ENCODE measurements around the gene STOML1. TPM values are rescaled to one million over a fixed set of nuclear protein-coding genes. Genes with fewer than 3 reads are reported as not detected.
"Not testable (repeated sequence)": the region's sequence is repeated elsewhere in the genome, so short reads cannot be mapped to it uniquely, and the experiment has no call there.

STOML1 gene
- polyA plus RNA-seq, 6 donors from 2014 or later, result 8.6 to 18.4 (median 9.9) TPM

DNA sequence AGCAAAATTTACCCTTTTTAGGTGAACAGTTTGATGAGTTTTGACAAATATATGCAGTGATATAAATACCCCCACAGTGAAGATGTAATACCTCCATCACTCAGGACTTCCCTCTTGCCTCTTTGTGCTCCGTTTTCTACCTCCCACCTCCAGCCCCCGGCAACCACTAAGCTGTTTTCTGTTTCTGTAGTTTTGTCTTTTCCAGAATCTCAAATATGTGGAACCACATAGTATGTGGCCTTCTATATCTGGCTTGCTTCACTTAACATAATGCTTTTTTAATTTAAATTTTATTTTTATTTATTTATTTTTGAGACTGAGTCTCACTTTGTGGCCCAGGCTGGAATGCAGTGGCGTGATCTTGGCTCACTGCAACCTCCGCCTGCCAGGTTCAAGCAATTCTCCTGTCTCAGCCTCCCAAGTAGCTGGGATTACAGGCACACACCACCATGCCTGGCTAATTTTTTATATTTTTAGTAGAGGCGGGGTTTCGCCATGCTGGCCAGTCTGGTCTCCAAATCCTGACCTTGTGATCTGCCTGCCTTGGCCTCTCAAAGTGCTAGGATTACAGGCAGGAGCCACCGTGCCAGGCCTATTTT is 31.5 kb downstream of the STOML1 start:
- ATAC-seq (ENCODE audit: low read depth in 2 of 2); H3K36me3 Mint-ChIP-seq; DNase-seq; H3K27ac Mint-ChIP-seq; H3K4me3 Mint-ChIP-seq; H3K9me3 Mint-ChIP-seq: not testable (repeated sequence)
- Mint-ChIP-seq H3K4me1 (peaks cover 20 to 23% (median 20%) of the 10 kb centered on the region in 3 donors), H3K27me3 (peaks cover 0 to 28% (median 8%) of the 10 kb centered on the region in 3 donors)

DNA sequence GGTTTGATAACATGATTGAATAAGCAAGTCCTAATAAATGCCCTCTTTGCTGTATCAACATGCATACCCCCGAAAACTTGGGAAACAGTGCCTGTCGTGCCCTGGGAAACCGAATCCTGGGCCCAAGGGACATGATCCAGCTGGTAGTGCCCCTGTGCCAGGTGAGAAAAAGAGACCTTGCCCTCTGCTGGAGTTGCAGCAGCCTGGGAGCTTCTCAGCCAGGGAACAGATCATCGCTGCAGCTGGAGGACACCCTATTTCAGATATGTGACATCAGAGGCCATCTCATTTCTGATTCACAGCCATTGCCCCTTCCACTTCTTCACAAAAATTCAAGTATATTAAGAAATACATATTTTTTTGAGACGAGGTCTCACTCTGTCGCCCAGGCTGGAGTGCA is 32.3 kb downstream of the STOML1 start:
- no peak for DNase-seq
- H3K36me3 Mint-ChIP-seq, result no peaks in the 10 kb centered on the region
- H3K4me1 Mint-ChIP-seq, result peaks cover 12 to 16% (median 12%) of the 10 kb centered on the region in 3 donors
- no peak overlapping the region for H3K4me3 Mint-ChIP-seq
- H3K27me3 Mint-ChIP-seq, result peaks cover 0 to 28% (median 5%) of the 10 kb centered on the region in 3 donors
- no peak for ATAC-seq (ENCODE audit: low read depth in 2 of 2)
- H3K27ac Mint-ChIP-seq, result no peak overlapping the region
- H3K9me3 Mint-ChIP-seq, result no peaks in the 10 kb centered on the region

- H3K4me1 Mint-ChIP-seq, result peaks cover 9 to 15% (median 9%) of the 10 kb centered on the region in 3 donors
- H3K4me3 Mint-ChIP-seq, result peak overlapping the region in 1 of 8 donors; percentile 55
Observed at GRCh38 chr15:73959012-73959581, 33.0 kb downstream of the STOML1 start.

DNA sequence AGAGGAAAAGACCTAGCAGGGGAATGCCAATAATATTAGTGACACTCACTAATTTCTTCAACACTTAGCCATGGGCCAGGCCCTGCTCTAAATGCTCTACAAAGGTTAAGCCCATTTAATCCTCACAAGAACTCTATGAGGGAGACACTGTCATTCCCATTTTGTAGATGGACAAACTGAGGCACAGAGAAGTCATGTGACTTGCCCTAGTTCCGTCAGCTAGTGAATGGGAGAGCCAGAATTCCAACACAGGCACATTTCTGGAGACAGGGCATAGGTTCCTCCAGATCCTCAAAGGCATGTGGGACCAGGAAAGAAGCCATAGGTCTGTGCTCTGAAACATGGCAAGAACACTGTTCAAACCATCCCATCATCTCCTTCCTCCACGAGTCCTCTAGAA is 34.3 kb downstream of the STOML1 start:
- DNase-seq (no peak), ATAC-seq (ENCODE audit: low read depth in 2 of 2) (no peak)
- Mint-ChIP-seq H3K27me3 (peaks cover 0 to 35% (median 9%) of the 10 kb centered on the region in 3 donors), H3K27ac (peak overlapping the region in 1 of 6 donors; percentile 97), H3K4me3 (no peak overlapping the region), H3K9me3 (no peaks in the 10 kb centered on the region), H3K4me1 (peaks cover 9 to 15% (median 9%) of the 10 kb centered on the region in 3 donors), H3K36me3 (no peaks in the 10 kb centered on the region)

More at GRCh38 chr15:73959012-73959581, 33.0 kb downstream of the STOML1 start:
- DNase-seq, result no peak
- Mint-ChIP-seq H3K27me3 (peaks cover 0 to 32% (median 4%) of the 10 kb centered on the region in 3 donors), H3K9me3 (no peaks in the 10 kb centered on the region), H3K36me3 (no peaks in the 10 kb centered on the region), H3K27ac (peak overlapping the region in 2 of 6 donors; percentile 34 to 62)
- ATAC-seq (ENCODE audit: low read depth in 2 of 2), result peak; percentile 51 to 64

- DNase-seq (no peak), ATAC-seq (ENCODE audit: low read depth in 2 of 2) (no peak)
- Mint-ChIP-seq H3K4me1 (peaks cover 9 to 15% (median 9%) of the 10 kb centered on the region in 3 donors), H3K9me3 (no peaks in the 10 kb centered on the region), H3K36me3 (no peaks in the 10 kb centered on the region), H3K27ac (peak overlapping the region in 1 of 6 donors; percentile 97), H3K27me3 (peaks cover 0 to 35% (median 9%) of the 10 kb centered on the region in 3 donors), H3K4me3 (no peak overlapping the region)
Observed at GRCh38 chr15:73957276-73957675, 34.8 kb downstream of the STOML1 start.

GRCh38 chr15:73956743-73957135 is 35.4 kb downstream of the STOML1 start:
- no peak overlapping the region for H3K4me3 Mint-ChIP-seq
- ATAC-seq (ENCODE audit: low read depth in 2 of 2) (no peak), DNase-seq (no peak)
- no peaks in the 10 kb centered on the region for H3K9me3 Mint-ChIP-seq
- peaks cover 9 to 15% (median 9%) of the 10 kb centered on the region in 3 donors for H3K4me1 Mint-ChIP-seq
- no peaks in the 10 kb centered on the region for H3K36me3 Mint-ChIP-seq
- no peak overlapping the region for H3K27ac Mint-ChIP-seq
- H3K27me3 Mint-ChIP-seq, result peaks cover 0 to 35% (median 9%) of the 10 kb centered on the region in 3 donors

DNA sequence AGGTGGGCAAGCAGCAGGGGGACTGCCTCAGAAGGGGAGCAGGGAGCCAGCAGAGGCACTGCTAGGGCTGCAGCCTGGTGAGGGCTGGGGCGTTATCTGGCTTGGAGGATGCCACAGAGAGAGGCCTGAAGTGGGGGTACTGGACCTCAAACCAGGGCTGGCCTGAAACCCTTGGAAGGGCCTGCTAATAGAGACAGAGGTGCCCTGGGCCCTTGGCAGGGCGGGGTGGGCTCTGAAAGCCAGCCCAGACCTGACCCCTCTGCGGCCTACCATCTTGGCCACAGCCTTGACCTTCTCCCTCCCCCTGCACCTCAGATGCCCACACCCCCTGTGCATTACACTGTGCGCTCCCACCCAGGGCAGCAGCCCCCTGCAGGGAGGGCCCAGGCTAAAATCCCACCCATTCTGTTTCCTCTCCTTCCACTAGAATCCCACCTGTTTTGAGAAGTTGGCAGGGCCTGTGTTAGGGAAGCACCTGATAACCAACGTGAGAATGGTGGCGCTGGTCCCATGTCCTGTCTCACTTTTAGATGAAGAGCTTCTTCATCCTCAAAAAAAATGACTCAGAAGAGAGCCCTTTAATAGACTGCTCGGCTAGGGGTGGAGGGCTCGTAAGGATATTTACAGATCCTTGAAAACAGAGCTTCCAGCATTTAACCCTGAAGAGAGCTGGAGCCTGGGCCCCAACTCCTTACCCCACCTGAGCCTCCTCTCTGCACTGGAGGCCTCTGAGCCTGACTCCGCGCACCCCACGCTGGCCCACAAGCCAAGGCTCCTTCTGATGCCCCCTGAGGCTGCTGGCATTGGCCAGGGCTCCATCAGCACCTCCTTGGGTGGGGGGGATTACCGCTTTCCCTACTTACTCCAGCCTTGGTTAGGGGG is 36.0 kb downstream of the STOML1 start:
- Mint-ChIP-seq H3K36me3 (no peaks in the 10 kb centered on the region), H3K4me3 (no peak overlapping the region), H3K27ac (no peak overlapping the region), H3K9me3 (no peaks in the 10 kb centered on the region), H3K27me3 (peaks cover 0 to 35% (median 9%) of the 10 kb centered on the region in 3 donors), H3K4me1 (peaks cover 12 to 18% (median 13%) of the 10 kb centered on the region in 3 donors)
- DNase-seq, result no peak
- no peak for ATAC-seq (ENCODE audit: low read depth in 2 of 2)

DNA sequence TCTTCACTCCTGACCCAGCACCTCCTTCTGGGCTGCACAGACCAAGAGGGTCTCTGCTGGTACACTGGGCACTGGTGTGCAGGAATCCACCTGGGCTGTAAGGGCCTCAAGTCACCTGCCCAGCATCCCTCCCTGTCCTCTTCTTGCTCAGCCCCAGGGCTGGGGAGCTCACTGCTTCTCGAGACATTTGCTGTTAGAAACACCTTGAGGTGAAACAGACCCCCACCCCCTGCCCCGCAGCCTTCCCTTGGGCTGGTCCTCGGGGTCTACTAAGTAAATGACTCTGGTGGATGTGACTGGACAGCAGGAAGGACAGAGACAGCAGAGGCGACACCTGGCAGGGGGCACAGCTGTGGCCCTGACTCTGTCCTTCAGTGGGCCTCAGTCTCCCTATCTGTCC is 36.8 kb downstream of the STOML1 start:
- Mint-ChIP-seq H3K4me3 (no peak overlapping the region), H3K27me3 (peaks cover 0 to 35% (median 9%) of the 10 kb centered on the region in 3 donors), H3K9me3 (no peaks in the 10 kb centered on the region), H3K27ac (no peak overlapping the region), H3K36me3 (no peaks in the 10 kb centered on the region), H3K4me1 (peaks cover 17 to 25% (median 19%) of the 10 kb centered on the region in 3 donors)
- DNase-seq, result no peak
- ATAC-seq (ENCODE audit: low read depth in 2 of 2), result no peak

- no peak overlapping the region for H3K4me3 Mint-ChIP-seq
- DNase-seq (no peak), ATAC-seq (ENCODE audit: low read depth in 2 of 2) (no peak)
- no peaks in the 10 kb centered on the region for H3K9me3 Mint-ChIP-seq
- peaks cover 0 to 37% (median 9%) of the 10 kb centered on the region in 3 donors for H3K27me3 Mint-ChIP-seq
- peaks cover 13 to 21% (median 15%) of the 10 kb centered on the region in 3 donors for H3K4me1 Mint-ChIP-seq
- no peaks in the 10 kb centered on the region for H3K36me3 Mint-ChIP-seq
- H3K27ac Mint-ChIP-seq, result peak overlapping the region in 1 of 6 donors; percentile 71
Observed at GRCh38 chr15:73954188-73955145, 37.6 kb downstream of the STOML1 start.

DNA sequence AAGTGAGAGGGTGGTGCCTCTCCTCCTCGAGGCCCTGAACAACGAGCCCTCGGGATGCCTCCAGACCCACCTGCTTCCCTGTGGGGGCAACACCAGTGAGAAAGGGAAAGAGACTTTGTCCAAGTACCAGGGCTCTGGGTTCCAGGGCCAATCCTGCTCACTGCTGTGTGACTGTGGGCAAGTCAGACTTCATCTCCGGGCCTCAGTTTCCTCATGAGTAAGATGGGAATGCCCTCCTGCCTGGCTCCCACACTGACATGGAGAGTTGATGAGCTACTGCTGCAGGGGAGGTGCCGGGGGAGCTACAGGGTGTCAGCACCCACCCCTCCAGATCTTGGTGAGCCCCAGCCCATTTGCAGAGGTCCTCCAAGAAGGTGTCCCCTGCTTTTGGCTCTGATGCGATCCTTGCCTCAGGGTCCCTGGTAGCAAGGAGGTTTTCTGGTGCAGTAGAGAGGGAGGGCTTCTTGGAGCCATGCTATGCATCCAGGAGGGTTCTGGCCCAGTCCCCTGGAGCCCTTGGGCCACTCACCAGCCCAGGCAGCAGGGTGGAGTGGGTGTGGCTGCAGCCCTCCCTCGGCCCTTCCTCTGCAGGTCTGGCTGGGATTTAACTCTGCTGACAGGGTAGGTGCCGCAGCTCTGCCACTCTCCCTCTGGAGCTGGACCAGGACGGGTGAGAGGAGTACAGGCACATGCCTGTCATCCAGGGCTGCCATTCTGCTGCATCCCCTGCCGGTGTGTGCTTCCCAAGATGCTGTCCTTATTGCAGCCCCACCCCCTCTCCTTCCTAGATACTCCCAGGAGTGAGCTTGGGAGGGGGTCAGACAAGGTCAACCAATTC is 39.0 kb downstream of the STOML1 start:
- peaks cover 0 to 41% (median 9%) of the 10 kb centered on the region in 3 donors for H3K27me3 Mint-ChIP-seq
- H3K9me3 Mint-ChIP-seq, result no peaks in the 10 kb centered on the region
- peak overlapping the region in 1 of 8 donors; percentile 53 for H3K4me3 Mint-ChIP-seq
- H3K4me1 Mint-ChIP-seq, result peaks cover 7 to 13% (median 10%) of the 10 kb centered on the region in 3 donors
- DNase-seq (no peak), ATAC-seq (ENCODE audit: low read depth in 2 of 2) (no peak)
- H3K27ac Mint-ChIP-seq, result no peak overlapping the region
- no peaks in the 10 kb centered on the region for H3K36me3 Mint-ChIP-seq

DNA sequence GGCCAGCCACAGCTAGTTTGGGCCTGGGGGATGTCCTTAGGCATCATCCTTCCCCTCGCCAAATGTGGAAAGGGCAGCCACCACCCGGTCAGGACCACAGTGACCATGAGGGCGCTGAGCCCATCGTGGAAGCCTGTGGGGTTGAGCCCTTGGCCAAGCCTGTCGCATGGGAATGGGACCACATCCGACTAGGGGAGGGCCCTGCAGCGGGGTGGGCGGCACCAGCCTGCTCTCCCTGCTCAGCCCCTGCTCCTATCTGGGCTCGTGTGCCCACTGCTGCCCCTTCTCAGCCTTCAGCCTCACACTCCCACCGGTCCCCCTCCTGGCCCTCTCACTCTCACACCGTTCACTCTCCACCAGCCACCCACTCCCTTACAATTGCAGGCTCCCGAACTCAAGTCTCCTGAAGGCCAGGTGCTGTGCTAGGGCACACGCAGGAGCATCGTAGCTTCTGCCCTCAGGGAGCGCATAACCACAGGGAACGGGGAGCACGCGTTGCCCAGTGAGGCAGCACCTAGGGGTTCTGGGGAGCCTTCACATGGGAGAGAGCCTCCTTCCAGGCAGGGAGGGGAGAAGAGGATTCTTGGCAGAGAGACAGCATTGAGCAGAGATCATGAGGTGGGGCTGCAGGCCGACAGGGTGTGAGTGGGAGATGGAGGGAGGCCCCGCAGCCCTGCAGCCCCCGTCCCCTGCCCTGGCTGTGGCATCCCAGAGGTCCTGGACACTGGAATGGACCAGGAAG is 39.8 kb downstream of the STOML1 start:
- peak overlapping the region in 1 of 6 donors; percentile 29 for H3K27ac Mint-ChIP-seq
- DNase-seq (no peak), ATAC-seq (ENCODE audit: low read depth in 2 of 2) (no peak)
- peaks cover 0 to 38% (median 9%) of the 10 kb centered on the region in 3 donors for H3K27me3 Mint-ChIP-seq
- H3K4me3 Mint-ChIP-seq, result no peak overlapping the region
- H3K9me3 Mint-ChIP-seq, result no peaks in the 10 kb centered on the region
- peaks cover 7 to 12% (median 10%) of the 10 kb centered on the region in 3 donors for H3K4me1 Mint-ChIP-seq
- no peaks in the 10 kb centered on the region for H3K36me3 Mint-ChIP-seq
